ENCODE data around the gene SDR39U1.
A peak's percentile ranks its signal among the peaks of the same experiment; 100 is the strongest.

SDR39U1 gene

GRCh38 chr14:24411443-24412389 is 30.9 kb downstream of the SDR39U1 start:
- peak; percentile 51 for DNase-seq (ENCODE audit: low spot score)

- no peak for DNase-seq (ENCODE audit: low spot score)
Observed at GRCh38 chr14:24409956-24410355, 32.6 kb downstream of the SDR39U1 start.

DNA sequence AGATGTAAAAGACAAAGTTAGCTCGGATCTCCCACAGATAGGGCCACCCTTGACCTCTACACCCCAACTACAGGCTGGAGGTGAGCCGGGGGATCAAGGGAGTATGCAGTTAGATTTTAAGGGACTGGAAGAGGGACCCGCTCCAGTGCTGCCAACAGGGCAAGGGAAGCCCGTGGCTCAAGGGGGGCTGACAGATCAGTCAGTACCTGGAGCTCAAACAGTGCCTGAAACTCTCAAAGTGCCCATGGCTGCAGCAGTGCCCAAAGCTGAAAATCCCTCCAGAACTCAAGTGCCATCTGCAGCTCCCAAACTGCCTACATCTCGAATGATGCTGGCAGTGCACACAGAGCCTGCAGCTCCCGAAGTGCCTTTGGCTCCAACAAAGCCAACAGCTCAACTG is 33.4 kb downstream of the SDR39U1 start:
- DNase-seq (ENCODE audit: low spot score), result no peak

DNA sequence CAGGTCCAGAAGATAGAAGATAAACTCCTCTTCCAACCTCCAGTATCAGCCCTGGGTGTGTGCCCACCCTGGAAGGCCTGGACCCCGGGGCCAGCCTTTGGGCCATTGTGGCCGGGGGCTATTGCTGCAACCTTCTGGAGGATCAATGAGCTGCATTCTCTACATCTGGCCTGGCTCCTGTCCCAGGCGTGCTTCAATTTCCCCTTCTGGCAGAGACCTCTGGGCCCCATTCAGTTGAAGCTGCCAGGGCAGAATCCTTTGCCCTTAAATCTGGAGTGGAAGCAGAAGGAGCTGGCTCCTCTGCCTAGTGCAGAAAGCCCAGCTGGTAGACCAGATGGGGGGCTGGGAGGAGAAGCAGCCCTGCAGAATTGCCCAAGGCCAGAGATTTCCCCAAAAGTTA is 33.8 kb downstream of the SDR39U1 start:
- no peak for DNase-seq (ENCODE audit: low spot score)

- no peak for DNase-seq (ENCODE audit: low spot score)
Observed at GRCh38 chr14:24407608-24408325, 34.8 kb downstream of the SDR39U1 start.

DNA sequence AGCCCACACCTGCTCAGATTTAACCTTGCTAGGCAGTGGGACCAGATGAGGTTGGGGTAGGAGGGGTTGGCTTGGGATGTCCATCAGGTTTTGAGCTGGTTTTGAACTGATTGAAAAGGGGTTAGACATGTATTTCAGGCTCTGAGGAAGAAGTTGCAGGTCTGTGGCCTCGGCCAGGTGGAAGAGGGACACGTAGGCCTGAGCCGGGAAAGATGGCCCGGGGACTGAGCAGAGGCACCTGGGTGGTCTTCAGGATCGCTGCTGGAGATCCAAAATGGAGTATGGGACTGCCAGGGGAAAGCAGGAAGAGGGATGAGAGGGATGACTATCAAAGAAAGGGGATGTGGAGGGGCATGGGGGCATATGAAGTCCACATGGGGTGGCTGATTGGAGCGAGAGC is 36.2 kb downstream of the SDR39U1 start:
- no peak for DNase-seq (ENCODE audit: low spot score)

- DNase-seq (ENCODE audit: low spot score), result no peak
Observed at GRCh38 chr14:24404814-24405213, 37.8 kb downstream of the SDR39U1 start.

GRCh38 chr14:24403294-24403998 is 39.1 kb downstream of the SDR39U1 start:
- peak; percentile 60 for DNase-seq (ENCODE audit: low spot score)

DNA sequence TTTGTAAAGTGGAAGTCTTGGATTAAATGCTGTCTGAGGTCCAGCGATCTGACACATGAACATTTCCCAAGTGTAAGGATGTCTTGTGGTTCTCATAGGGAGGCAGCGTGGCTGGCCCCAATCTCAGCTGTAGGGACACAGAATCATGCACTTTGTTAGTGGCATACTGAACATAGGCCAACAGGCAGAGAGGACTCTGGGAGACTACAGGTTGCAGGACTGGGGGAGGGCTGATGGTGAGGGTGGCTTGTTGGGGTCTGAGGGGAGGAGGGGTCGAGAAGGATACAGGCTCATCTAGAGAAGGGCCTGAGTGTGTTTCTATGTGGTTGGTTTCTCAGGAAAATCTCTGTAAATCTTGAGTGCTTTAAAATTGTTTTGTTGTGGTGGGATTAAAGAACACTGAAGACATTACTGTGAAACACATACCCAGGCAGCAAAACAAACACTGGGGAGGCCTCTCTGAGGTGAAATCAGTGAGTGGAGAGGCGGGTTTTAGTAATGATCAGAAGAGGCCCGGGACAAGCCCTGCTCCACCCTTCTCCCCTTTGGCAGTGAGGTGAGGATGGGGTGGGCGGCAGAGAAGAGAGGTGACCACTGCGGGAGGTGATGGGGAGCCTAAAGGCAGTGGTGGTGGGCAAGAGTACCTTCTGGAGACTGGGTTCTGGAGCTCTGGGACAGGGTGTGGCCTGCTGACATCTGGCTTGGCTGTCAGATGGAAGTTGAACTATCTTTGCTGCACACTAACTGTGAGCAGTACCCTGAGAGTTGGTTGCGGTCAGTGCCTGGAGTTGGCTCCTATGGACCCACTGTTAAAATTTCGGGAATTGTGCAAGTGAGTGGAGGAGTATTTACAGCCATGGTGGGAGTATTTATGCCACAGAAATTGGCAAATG is 40.5 kb downstream of the SDR39U1 start:
- no peak for DNase-seq (ENCODE audit: low spot score)

DNA sequence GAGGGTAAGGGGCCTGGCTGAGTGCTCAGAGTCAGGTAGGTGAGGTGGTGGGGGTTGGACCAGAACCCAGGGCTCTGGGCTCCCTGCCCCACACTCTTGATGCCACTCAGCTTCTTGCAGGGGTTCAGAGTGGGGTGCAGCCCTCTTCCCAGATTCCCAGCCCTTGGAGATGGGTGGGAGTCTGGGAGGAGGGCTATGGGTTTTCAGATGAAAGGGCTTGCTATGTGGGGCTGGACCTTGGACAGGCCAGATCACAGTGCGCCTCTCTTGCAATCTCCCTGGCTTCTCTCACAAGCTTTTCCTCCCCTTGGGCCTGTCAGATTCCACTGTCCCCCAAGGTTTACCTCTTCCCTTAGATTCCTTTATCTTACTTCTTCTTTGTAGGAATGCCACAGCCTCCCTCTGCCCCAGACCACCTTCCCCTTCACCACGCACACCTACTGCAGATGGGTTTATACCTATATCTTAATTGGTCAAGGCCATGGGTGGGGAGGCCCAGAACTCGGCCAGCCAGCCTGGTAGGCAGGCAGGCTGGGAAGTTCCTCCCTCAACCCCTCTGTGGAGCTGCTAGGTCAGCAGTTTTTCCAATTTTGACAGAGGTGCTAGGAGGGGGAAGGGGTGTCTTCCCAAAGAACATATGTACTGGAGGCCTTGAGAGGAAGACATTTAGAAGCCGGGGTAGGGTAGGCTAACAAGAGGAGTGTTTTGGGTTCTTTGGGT is 42.4 kb downstream of the SDR39U1 start:
- no peak for DNase-seq (ENCODE audit: low spot score)

GRCh38 chr14:24399447-24399822 is 43.1 kb downstream of the SDR39U1 start:
- DNase-seq (ENCODE audit: low spot score), result no peak

DNA sequence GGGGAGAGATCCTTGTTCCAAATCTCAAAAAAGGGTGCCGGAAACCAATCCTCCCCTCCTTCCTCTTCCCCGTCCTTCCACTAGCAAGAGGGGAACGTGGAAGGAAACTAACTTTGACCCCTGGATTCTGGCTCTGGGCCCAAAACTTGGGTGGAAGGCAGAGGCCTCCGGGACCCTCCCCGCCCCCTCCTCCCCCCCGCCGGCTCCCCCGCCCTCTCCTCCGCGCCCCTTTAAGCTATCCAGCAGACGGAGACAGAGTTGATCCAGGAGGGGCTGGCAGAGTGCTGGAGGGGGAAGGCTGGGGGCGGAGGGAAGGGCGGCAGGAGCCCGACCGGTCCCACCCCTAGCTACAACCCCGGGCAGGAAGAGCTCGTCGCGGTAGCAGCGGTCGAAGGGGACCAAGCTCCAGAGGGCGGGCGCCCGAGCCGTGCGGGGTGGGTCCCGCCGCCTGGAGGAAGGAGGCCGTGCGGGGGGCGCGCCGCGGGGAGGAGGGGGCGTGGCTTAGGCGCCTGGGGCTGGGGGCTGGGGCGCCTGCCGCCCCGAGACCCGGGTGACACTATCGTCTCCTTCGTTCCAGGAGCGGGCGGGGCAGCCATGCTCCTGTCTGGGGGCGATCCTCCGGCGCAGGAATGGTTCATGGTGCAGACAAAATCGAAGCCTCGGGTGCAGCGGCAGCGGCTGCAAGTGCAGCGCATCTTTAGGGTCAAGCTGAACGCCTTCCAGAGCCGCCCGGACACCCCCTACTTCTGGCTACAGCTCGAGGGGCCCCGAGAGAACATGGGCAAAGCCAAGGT is 43.7 kb downstream of the SDR39U1 start, which contains the start of gene NYNRIN:
TSS of gene NYNRIN (plus strand) at position 351 of the 794 bp plus-strand sequence. CDS start at position 595, 244 bp downstream.
- peak; percentile 22 for DNase-seq (ENCODE audit: low spot score)

- no peak for DNase-seq (ENCODE audit: low spot score)
Observed at GRCh38 chr14:24398293-24398652, 44.3 kb downstream of the SDR39U1 start.

GRCh38 chr14:24397639-24398292 is 44.8 kb downstream of the SDR39U1 start:
- DNase-seq (ENCODE audit: low spot score), result no peak

DNA sequence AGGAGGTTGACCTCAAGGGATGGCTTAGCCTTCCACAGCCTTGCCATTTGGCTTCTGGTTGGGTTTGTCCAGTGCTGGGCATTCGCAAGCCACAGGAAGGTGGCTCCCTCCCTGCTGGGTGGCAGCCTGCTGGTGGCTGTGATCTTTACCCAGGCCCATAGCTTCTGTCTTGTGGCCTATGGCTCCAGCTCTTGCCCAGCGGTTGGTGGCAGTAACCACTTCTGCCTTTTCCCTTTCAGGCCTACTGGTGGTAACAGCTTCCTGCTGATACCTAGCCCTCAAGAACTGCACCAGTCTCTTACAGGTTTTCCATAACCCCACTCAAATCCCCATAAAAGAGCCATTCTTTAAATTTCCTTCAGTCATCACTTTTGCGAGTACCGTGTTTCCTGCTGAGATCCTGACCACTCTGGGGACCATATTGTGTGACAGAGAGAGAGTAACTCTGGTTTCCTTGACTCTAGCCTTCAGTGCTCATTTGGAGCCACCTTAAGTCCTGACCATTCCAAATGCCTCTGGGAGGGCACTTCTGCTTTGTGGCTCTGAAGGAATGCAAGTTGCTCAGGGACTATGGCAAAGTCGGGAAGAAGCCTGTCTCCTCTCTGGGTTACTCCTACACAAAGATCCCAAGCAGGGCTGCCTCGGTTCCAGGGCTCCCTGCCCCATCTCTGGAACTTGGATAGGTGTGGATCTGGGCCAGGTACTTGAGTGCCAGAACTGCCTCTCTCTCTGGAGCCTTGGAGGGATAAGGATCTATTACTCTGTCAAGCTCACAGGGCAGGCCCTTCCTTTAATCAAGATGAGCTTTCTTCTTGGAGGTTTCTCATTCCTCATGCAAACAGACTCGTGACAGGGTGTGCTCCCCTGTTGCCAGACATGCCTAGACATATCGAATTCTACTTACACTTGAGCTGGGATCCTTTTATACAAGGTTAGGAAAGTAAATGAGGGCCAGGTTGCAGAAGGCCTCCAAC is 46.7 kb downstream of the SDR39U1 start:
- DNase-seq (ENCODE audit: low spot score), result no peak

- DNase-seq (ENCODE audit: low spot score), result no peak
Observed at GRCh38 chr14:24394275-24394674, 48.3 kb downstream of the SDR39U1 start.

DNA sequence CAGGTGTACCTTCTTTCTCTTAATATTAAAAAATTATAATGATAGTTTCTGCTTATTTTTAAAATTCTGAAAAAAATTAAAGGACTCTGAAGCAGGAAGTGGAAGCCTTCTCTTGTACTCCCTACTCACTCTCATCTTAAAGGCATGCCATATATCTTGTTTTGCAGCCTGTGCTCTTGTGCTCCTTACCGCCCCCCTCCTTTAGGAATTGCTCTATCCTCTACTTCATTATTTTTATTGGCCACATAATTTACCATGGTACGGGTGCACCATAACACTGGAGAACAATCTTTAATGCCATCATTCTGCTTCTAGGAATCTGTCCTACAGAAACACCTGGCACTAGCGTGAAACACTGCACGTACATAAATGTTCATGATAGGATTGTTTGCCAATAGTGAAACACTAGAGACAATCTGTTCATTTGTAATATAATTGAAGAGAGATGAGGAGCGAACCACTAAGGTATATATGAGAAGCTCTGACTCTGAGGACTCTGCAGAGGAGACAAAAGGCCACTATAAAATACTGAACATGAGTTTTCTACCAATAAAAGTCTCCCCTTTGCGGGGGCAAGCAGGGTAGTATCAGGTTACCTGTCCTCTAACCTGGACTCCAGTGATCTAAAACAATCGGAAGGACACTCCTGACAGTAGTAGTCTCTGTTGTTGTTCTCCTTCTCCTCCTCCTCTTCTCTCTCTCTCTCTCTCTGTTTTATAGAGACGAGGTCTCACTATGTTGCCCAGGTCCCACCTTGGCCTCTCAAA is 50.1 kb downstream of the SDR39U1 start:
- peak; percentile 77 for DNase-seq (ENCODE audit: low spot score)
